Measurements from ENCODE around the gene RGS13.

DNA sequence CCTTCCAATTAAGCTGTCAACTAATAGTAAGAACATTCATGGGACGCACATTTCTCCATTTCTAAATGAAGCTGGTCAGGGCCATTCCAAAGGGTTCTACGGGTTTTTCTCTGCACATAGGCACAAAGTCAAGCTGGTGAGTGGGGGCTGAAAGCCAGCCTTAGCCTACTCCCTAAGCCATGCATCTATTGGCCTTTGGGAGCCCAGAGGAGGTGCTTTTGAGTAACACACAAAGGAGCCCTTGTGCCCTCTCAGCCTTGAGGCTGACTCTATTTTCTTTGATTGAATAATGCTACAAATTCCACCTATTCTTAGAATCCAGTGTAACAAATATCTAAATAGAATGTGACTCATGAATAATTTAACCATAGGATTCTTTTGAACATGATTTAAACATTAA, 73.6 kb downstream of the RGS13 start:
- TF ChIP-seq POLR2A (IDR thresholded peaks at IDR 0.05), result no peak
- TF ChIP-seq, protein P1, sequence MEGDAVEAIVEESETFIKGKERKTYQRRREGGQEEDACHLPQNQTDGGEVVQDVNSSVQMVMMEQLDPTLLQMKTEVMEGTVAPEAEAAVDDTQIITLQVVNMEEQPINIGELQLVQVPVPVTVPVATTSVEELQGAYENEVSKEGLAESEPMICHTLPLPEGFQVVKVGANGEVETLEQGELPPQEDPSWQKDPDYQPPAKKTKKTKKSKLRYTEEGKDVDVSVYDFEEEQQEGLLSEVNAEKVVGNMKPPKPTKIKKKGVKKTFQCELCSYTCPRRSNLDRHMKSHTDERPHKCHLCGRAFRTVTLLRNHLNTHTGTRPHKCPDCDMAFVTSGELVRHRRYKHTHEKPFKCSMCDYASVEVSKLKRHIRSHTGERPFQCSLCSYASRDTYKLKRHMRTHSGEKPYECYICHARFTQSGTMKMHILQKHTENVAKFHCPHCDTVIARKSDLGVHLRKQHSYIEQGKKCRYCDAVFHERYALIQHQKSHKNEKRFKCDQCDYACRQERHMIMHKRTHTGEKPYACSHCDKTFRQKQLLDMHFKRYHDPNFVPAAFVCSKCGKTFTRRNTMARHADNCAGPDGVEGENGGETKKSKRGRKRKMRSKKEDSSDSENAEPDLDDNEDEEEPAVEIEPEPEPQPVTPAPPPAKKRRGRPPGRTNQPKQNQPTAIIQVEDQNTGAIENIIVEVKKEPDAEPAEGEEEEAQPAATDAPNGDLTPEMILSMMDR (IDR thresholded peaks at IDR 0.05 in 8 of 11, conservative IDR thresholded peaks at IDR 0.05 in 3 of 11), result no peak
